GM19023 (cell line): ENCODE measurements around the gene WDR81.
"Not testable (repeated sequence)": the region's sequence is repeated elsewhere in the genome, so short reads cannot be mapped to it uniquely, and the experiment has no call there.

Experiments used
- ATAC-seq: cut with Tn5 transposase; IDR thresholded peaks from one replicate; pipeline ENCODE4 v1.9.1; 2021; ENCODE audit warnings: mild to moderate bottlenecking, moderate library complexity; ENCODE audit not compliant: unreplicated experiment

WDR81 gene

DNA sequence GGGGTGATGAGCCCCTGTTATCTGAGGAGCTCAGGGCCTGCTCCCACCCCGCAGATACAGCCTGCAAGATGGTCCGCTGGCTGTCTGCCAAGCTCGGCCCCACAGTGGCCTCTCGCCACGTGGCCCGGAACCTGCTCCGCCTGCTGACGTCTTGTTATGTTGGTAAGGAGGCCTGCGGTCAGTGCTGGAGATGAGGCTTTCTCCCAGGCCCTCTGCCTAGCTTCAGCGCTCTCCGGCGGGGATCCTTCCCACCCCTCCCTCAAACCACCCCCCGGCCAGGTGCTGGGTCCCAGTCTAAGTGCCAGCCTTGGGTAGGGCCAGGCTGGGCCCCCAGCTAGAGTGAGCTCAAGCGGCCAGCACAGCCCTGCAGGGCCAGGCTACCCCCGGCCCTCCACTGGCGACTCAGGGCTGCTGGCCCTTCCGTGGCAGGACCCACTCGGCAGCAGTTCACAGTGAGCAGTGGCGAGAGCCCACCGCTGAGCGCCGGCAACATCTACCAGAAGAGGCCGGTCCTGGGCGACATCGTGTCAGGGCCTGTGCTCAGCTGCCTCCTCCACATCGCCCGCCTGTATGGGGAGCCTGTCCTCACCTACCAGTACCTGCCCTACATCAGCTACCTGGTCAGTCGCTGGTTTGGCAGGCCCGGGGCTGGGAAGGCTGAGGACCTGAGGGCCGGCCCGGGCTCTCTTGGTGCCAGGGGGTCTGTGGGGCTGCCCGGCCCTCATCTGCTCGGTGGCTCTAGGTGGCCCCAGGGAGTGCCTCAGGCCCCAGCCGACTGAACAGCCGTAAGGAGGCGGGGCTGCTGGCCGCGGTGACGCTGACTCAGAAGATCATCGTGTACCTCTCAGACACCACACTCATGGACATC, 6.1 kb downstream of the WDR81 start:
- no peak for ATAC-seq

DNA sequence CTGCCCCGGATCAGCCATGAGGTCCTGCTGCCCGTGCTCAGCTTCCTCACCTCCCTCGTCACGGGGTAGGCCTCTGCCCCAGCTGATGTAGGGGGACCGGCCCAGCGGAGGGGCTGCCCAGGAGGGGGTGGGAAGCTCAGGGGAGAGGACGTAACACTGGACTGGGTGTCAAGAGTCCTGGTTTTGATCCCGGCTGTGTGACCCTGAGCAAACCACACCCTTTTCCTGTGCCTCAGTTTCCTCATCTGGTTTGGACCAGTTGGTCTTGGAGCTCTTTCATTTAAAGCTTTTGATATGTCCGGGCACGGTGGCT, 6.6 kb downstream of the WDR81 start:
- no peak for ATAC-seq

DNA sequence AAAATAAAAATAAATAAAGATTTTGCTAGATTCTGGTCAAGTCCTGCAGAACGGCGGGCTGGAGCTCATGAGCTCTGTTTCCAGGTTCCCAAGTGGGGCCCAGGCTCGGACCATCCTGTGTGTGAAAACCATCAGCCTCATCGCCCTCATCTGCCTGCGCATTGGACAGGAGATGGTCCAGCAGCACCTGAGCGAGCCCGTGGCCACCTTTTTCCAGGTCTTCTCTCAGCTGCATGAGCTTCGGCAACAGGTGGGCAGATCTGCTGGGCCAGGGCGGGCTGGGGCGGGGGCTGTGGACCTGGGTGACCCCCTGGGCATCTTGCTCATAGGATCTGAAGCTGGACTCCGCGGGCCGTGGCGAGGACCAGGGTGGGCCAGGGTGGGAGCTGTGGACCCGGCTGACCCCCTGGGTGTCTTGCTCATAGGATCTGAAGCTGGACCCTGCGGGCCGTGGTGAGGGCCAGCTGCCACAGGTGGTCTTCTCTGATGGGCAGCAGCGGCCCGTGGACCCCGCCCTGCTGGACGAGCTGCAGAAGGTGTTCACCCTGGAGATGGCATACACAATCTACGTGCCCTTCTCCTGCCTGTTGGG, 7.8 kb downstream of the WDR81 start:
- no peak for ATAC-seq

DNA sequence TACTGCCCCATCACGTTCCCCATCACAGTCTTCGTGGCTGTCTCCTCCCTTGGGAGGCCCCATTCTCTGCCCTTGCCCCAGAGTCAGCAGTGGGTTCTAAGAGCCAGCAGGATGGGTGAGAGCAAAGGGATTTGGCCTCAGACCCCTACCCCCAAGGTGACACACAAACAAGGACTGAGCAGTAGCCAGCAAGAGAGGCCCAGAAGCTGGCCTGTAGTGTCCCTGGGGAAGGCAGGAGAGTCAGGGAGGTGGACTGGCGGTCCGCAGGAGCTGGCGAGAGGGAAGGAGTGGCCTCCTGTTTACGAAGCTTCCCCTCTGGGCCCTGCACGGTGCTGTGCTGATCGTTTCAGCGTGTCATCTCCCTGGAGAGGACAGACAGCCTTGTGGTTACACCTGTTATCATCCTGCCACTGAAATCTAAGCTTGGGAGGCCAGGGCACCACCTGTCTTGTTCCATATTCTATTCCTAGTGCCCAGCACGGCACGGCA, 8.4 kb downstream of the WDR81 start:
- ATAC-seq, result no peak

DNA sequence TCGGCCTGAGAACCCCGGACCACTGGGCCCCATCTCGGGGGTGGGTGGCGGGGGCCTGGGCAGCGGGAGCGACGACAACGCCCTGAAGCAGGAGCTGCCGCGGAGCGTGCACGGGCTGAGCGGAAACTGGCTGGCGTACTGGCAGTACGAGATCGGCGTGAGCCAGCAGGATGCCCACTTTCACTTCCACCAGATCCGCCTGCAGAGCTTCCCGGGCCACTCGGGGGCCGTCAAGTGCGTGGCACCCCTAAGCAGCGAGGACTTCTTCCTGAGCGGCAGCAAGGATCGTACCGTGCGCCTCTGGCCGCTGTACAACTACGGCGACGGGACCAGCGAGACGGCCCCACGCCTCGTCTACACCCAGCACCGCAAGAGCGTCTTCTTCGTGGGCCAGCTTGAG, 9.3 kb downstream of the WDR81 start:
- ATAC-seq, result no peak

DNA sequence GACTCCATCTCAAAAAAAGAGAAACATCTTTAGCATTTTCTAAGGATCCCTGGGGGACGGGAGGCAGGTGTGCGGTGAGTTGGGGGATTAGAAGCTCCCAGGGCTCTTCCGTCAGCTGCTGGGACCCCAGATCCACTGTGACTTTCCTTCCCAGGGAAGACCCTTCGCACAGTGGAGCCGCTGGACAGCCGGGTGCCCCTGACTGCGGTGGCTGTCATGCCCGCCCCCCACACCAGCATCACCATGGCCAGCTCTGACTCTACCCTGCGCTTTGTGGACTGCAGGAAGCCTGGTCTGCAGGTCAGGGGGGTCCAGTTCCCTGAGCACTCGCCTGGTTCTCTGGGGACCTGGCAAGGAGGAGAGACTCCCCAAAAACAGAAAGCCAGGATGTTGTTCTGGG, 10.9 kb downstream of the WDR81 start:
- ATAC-seq, result no peak

DNA sequence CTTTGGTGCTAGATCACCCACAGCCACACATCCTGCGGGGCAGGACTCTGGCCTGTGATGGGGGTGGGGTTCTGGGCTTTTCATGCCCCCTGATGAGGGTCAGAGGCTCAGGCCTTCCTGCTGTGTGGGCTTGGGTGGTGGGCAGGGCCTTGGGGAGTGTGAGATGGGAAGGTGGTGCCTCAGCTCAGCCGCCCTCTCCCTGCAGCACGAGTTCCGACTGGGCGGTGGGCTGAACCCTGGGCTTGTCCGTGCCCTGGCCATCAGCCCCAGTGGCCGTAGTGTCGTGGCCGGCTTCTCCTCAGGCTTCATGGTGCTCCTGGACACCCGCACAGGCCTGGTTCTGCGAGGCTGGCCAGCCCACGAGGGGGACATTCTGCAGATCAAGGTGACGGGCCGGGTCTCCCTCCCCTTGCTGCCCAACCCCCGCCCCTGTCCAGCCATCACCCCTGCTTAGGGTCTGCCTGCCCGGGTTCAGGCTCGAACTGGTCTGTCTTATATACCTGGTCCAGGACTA, 11.4 kb downstream of the WDR81 start:
- no peak for ATAC-seq

DNA sequence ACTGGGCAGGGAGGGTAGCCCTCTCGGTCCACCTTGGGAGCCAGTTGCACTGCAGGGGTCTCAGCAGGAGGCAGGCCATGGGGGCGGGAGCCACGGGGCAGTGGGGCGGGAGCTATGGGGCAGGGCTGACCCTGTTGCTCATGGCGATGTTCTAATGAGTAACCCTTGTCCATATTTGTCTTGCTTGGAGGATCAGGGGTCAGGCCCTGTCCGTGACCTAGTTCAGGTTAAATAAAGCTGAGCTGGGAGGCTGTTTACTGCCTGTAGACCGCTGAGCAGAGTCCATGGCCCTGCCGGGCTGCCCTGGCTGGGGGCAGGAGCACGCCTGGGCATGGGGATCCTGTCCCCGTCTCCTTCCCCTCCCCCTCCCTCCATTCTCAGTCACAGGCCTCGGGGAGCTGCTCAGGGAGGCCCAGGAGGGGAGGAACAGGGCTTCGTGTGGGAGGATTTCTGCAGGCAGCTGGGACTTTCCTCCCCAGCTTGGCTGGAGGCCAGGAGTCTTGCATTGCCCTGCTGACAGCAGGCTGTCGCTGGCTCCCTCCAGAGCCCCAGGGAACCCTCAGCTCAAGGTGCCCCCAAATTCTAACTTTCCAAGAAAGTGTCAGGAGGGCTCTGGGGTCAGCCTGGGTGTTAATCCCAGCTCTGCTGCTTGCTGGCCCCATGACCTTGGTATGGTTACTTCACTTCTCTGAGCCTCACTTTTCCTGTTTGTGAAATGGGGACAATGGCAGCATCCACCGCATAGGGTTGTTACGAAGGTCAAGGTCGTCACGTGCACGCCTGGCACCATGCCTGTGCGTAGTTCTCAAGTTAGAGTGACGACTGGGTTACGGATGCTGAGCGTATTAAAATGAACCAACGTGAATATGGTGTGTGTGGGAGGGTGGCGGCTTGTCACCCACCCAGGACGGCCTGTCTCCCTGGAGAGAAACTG, 12.1 kb downstream of the WDR81 start:
- no peak for ATAC-seq

DNA sequence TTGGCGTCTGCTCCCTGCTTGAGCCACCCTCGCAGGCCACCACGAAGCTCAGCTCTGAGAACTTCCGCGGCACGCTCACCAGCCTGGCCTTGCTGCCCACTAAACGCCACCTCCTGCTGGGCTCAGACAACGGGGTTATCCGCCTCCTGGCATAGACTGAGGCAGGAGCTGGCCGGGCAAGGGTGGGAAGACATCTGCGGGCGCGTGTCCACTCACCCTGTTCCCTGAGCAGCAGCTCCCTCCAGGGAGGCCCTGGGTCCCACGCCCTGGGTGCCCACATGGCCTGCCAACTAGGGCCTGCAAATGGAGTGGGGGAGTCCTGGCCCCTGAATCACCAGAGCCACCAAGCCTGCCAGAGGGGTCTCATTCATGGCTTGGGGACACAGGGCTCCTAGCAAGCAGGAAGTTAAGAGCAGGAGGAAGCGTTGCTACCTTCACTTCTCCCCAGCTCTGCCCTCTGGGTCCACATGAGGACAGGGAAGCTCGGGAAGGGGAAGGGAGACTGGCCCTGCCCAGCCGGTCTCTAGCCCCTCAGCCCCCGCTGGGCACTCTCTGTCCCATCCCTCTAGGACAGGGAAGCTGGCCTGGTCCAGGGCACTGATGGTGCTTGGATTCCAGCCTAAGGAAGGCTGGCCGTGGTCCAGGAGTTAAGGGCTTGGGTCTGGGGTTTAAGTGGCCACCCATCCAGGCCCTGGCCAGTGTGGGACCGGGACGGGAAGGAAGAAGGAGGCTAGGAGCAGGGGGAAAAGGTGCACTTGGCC, 13.2 kb downstream of the WDR81 start:
- ATAC-seq, result no peak

DNA sequence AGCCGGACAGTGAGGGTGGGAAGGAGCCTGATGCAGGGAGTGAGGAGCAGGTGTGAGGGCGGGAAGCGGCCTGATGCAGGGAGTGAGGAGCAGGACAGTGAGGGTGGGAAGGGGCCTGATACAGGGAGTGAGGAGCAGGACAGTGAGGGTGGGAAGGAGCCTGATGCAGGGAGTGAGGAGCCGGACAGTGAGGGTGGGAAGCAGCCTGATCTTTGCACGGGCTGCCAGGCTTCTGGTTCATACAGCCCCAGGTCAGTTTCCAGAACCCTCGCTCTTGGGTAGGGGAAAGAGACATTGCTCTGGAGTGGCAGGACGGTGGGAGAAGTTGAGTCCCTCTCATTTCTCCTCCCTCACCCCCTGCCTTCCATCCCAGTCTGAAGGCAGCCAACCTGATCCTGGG, 17.4 kb downstream of the WDR81 start:
- ATAC-seq, result not testable (repeated sequence)

DNA sequence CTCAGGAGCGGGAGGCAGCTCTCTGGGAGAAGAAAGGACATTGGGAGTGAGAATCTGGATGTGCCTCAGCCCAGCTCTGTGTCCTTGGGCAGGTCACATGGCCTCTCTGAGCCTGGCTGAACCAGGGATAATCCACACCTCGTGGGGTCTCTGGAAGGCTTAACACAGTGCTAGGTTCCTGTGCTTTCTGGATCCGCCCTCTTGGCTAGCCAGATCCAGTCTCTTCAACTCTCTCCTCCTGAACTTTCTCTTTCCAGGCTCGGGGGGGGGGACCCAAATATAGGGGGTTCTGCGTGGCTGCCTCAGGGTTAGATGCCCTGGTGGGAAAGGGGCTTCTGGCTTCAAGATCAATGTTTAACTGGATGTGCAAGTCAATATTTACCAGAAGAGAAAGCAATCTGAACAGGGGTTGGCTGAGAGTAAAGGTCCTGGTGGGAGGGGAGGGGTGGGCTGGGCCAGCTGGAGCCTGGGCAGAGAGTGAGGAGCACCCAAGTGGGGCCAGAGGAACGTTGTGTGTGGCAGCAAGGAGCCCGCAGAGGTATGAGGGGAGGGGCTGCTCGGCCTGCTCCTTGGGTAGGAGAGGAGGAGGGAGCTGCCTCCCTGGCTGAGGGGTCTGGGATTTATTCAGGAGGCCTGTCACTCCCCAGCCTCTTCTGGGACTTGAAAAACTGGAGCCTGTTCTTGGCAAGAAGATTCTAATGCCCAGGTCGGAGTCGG, 18.0 kb downstream of the WDR81 start, which contains the start of gene SERPINF2:
Gene SERPINF2 (plus strand): TSS at position 501 of the 717 bp plus-strand sequence. CDS start 2,125 bp downstream, outside the sequence.
- ATAC-seq, result no peak

DNA sequence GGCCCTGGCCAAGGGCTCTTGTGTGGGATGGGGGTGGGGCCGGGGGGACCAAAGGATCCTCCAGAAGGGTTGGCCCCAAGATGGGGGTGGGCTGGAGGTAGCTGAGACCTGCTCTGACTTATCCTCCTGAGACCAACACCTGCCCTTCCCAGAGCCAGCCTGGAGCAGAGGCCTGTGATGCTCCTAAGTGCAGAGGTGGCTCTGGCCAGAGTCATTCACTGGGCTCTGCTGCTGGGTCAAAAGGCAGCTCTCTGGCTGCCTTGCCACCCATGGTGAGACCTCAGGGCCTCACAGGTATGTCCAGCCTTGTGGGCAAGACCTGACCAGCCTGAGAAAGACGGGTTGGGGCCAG, 18.6 kb downstream of the WDR81 start:
- no peak for ATAC-seq

DNA sequence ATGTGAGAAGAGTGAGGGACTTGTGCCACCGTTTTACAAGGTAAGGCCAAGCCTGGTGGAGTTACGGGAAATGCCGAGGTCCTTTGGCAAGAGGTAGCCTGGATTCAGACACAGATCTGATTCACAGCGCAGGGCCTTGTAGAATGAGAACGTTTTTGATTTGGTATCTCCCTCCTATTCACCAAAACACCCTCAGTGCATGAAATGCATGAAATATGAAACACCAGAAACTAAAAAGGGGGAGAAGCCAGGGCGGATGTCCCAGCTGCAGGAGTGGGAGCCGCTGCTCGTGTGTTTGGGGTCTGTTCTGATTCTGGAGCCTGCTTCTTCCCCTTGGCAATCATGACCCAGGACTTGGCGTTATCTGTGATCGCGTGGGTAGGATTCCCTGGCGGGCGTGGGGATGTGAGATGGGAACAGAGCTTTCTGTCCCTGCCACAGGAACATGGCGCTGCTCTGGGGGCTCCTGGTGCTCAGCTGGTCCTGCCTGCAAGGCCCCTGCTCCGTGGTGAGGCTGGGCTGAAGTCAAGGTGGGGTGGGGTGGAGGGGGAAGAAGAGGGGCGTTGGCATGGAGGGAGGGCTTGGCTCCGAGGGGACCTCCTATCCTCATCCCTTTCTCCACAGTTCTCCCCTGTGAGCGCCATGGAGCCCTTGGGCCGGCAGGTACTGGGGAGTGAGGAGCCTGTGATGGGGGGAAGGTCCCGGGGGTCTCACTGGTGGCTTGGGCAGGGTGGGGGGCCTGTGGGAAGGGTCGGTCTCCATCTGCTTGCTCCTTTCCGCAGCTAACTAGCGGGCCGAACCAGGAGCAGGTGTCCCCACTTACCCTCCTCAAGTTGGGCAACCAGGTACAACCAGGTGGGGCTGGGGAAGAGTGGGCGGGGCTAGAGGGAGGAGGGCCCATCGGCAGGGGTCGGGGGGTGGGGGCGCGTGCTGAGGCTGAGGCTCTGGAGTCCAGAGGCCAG, 20.3 kb downstream of the WDR81 start:
- ATAC-seq, result no peak

DNA sequence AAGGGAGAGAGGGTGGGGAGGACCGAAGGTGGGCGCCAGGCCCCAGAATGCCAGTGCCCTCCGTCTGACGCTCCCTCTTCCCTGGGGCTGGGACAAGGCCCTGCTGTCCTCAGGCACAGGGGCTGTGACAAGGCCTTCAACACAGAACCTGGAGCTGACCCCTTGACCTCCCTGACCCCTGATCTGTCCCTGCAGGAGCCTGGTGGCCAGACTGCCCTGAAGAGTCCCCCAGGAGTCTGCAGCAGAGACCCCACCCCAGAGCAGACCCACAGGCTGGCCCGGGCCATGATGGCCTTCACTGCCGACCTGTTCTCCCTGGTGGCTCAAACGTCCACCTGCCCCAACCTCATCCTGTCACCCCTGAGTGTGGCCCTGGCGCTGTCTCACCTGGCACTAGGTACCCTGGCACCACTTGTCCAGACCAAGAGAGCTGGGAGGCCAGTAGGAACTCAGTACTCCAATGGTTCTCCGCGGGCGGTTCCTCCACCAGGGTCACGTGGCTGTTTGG, 21.1 kb downstream of the WDR81 start:
- no peak for ATAC-seq

DNA sequence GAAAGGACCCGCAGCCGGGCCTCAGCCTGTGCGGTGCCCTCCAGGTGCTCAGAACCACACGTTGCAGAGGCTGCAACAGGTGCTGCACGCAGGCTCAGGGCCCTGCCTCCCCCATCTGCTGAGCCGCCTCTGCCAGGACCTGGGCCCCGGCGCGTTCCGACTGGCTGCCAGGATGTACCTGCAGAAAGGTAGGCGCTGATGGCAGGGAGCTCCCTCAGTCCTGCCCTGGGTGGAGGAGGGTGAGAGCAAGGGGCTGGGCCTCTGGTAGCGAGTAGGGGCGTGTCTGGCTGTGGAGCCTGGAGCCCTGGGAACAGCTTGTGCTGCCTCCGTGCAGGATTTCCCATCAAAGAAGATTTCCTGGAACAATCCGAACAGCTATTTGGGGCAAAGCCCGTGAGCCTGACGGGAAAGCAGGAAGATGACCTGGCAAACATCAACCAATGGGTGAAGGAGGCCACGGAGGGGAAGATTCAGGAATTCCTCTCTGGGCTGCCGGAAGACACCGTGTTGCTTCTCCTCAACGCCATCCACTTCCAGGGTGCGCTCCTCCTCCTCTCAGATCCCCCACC, 22.6 kb downstream of the WDR81 start:
- no peak for ATAC-seq

DNA sequence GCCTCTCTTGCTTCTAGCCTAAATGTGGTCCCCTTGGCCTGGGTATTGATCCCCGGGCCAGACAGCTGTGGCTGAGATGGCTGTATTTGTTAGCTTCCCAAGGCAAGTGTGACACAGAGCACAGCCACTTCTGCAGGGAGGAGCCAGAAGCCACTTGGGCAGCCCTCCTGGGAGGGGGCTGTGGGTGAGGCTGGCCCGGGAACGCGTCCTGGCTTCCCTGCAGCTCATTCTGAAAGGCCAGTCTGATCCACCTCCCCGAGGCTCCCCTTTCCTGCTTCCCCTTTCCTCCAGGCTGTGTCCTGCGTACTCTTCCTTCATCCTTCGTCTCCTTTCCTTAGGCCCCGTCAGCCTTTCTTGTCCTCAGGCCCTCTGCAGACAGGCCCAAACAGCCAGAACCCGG, 26.1 kb downstream of the WDR81 start:
- ATAC-seq, result no peak

DNA sequence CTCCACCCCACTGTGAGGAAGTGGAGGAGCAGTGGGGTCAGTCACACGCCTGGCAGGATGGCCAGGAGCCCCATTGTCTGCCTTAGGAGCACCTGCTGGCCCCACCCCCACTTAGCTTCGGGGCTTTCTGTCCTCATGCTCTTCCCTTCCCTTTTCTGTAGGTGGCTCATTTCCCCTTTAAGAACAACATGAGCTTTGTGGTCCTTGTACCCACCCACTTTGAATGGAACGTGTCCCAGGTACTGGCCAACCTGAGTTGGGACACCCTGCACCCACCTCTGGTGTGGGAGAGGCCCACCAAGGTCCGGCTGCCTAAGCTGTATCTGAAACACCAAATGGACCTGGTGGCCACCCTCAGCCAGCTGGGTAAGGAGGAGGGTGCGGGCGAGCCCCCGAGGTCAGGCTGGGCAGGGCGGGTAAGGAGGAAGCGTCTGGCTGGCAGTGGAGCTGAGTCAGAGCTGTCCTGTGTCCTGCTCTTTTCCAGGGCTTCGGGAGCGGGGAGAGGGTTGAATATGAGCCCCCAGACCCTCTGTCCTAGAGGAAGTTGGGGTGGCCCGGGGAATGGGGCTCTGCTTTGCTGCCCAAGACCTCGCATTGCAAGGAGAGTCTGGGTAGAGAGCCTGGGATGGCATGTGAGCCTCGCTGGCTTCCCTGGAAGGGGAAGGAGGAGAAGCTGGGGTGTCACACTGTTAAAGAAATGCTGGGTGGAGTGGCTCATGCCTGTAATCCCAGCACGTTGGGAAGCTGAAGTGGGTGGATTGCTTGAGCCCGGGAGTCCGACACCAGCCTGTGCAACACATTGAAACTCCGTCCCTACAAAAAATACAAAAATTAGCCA, 28.1 kb downstream of the WDR81 start:
- ATAC-seq, result no peak
